Suppressor macrophage treated with lipopolysaccharide for 4 hours (primary cell): Measurements from ENCODE around the gene ACER3.
A peak's percentile ranks its signal among the peaks of the same experiment; 100 is the strongest.
"Not testable (repeated sequence)": the region's sequence is repeated elsewhere in the genome, so short reads cannot be mapped to it uniquely, and the experiment has no call there.

Source experiments
- DNase-seq: peaks from one replicate; pipeline ENCODE4 v3.0.0-alpha.2; 2020

Gene ACER3

GRCh38 chr11:76837696-76838677 is 22.7 kb upstream of the ACER3 start:
- DNase-seq = no peak

- no peak for DNase-seq
Measured at GRCh38 chr11:76838678-76839068, 22.0 kb upstream of the ACER3 start.

- DNase-seq = peak; percentile 49
Measured at GRCh38 chr11:76839311-76839710, 21.4 kb upstream of the ACER3 start.

GRCh38 chr11:76841923-76842452 is 18.7 kb upstream of the ACER3 start:
- DNase-seq = no peak

GRCh38 chr11:76843907-76844306 is 16.8 kb upstream of the ACER3 start:
- DNase-seq = no peak

- no peak for DNase-seq
Measured at GRCh38 chr11:76844511-76844910, 16.2 kb upstream of the ACER3 start.

- DNase-seq = no peak
Measured at GRCh38 chr11:76845069-76845468, 15.6 kb upstream of the ACER3 start.

- DNase-seq = no peak
Measured at GRCh38 chr11:76846441-76846840, 14.3 kb upstream of the ACER3 start.

GRCh38 chr11:76849376-76849775 is 11.3 kb upstream of the ACER3 start:
- no peak for DNase-seq

GRCh38 chr11:76850130-76850529 is 10.6 kb upstream of the ACER3 start:
- no peak for DNase-seq

GRCh38 chr11:76850815-76851214 is 9.9 kb upstream of the ACER3 start:
- no peak for DNase-seq

GRCh38 chr11:76854709-76855108 is 6.0 kb upstream of the ACER3 start:
- DNase-seq = no peak

GRCh38 chr11:76855670-76856069 is 5.0 kb upstream of the ACER3 start:
- not testable (repeated sequence) for DNase-seq

- DNase-seq = peak; percentile 66
Measured at GRCh38 chr11:76856106-76856505, 4.6 kb upstream of the ACER3 start.

- no peak for DNase-seq
Measured at GRCh38 chr11:76856571-76856970, 4.1 kb upstream of the ACER3 start.

GRCh38 chr11:76857781-76858410 is 2.8 kb upstream of the ACER3 start:
- peak; percentile 76 for DNase-seq

- no peak for DNase-seq
Measured at GRCh38 chr11:76859708-76860227, 950 bp upstream of the ACER3 start.

- no peak for DNase-seq
Measured at GRCh38 chr11:76861490-76861953, 804 bp downstream of the ACER3 start.

- not testable (repeated sequence) for DNase-seq
Measured at GRCh38 chr11:76862794-76863193, 2.1 kb downstream of the ACER3 start.

GRCh38 chr11:76863196-76863777 is 2.6 kb downstream of the ACER3 start:
- DNase-seq = peak; percentile 92

- no peak for DNase-seq
Measured at GRCh38 chr11:76872959-76873827, 12.5 kb downstream of the ACER3 start.

GRCh38 chr11:76878014-76878413 is 17.3 kb downstream of the ACER3 start:
- DNase-seq = no peak
